IPS-18c (cell line): ENCODE results near the gene C20orf141.

Experiments used
- H3K4me3 ChIP-seq: 2 replicates; pipeline ENCODE4 v1.7.0; 2013; ENCODE audit warnings: low read depth, mild to moderate bottlenecking, low read length, moderate library complexity; ENCODE audit not compliant: insufficient read depth
- H3K9me3 ChIP-seq: one replicate; pipeline ENCODE4 v1.6.1; 2013; ENCODE audit warnings: mild to moderate bottlenecking, low read length, moderate library complexity; ENCODE audit not compliant: control insufficient read depth, insufficient read depth

C20orf141 gene

GRCh38 chr20:2836035-2836434 is 21.2 kb downstream of the C20orf141 start:
- no peaks in the 10 kb centered on the region for H3K9me3 ChIP-seq
- H3K4me3 ChIP-seq, result no peak overlapping the region

- Histone ChIP-seq H3K9me3 (no peaks in the 10 kb centered on the region), H3K4me3 (no peak overlapping the region)
Measured at GRCh38 chr20:2837221-2837960, 22.6 kb downstream of the C20orf141 start.

- no peaks in the 10 kb centered on the region for H3K9me3 ChIP-seq
- H3K4me3 ChIP-seq, result no peak overlapping the region
Measured at GRCh38 chr20:2838170-2838797, 23.5 kb downstream of the C20orf141 start.

- Histone ChIP-seq H3K9me3 (no peaks in the 10 kb centered on the region), H3K4me3 (no peak overlapping the region)
Measured at GRCh38 chr20:2838847-2839671, 24.3 kb downstream of the C20orf141 start.

GRCh38 chr20:2839732-2840137 is 24.9 kb downstream of the C20orf141 start:
- Histone ChIP-seq H3K9me3 (no peaks in the 10 kb centered on the region), H3K4me3 (peak overlapping the region; percentile 66)

GRCh38 chr20:2840138-2840966 is 25.6 kb downstream of the C20orf141 start, which contains the start of the genes PCED1A and VPS16:
Gene PCED1A (minus strand): TSS chr20:2840655. CDS start chr20:2839912, 743 bp downstream.
Gene VPS16 (plus strand): TSS chr20:2840745. CDS start chr20:2840775, 30 bp downstream.
- H3K9me3 ChIP-seq, result no peaks in the 10 kb centered on the region

GRCh38 chr20:2840967-2841531 is 26.3 kb downstream of the C20orf141 start:
- H3K4me3 ChIP-seq, result peak overlapping the region; percentile 66
- no peaks in the 10 kb centered on the region for H3K9me3 ChIP-seq

More at GRCh38 chr20:2840138-2840966, 25.6 kb downstream of the C20orf141 start, which contains the start of the genes PCED1A and VPS16:
- peak within 1 kb of the TSS; percentile 66 for H3K4me3 ChIP-seq

- Histone ChIP-seq H3K9me3 (no peaks in the 10 kb centered on the region), H3K4me3 (no peak overlapping the region)
Measured at GRCh38 chr20:2845607-2846006, 30.8 kb downstream of the C20orf141 start.

GRCh38 chr20:2846698-2847097 is 31.9 kb downstream of the C20orf141 start:
- Histone ChIP-seq H3K4me3 (no peak overlapping the region), H3K9me3 (no peaks in the 10 kb centered on the region)

- Histone ChIP-seq H3K9me3 (no peaks in the 10 kb centered on the region), H3K4me3 (no peak overlapping the region)
Measured at GRCh38 chr20:2847802-2848201, 33.0 kb downstream of the C20orf141 start.

- H3K4me3 ChIP-seq, result no peak overlapping the region
Measured at GRCh38 chr20:2849529-2849928, 34.7 kb downstream of the C20orf141 start.

GRCh38 chr20:2851086-2851485 is 36.3 kb downstream of the C20orf141 start:
- Histone ChIP-seq H3K9me3 (no peaks in the 10 kb centered on the region), H3K4me3 (no peak overlapping the region)

More at GRCh38 chr20:2849529-2849928, 34.7 kb downstream of the C20orf141 start:
- H3K9me3 ChIP-seq, result no peaks in the 10 kb centered on the region

GRCh38 chr20:2858591-2858990 is 43.8 kb downstream of the C20orf141 start:
- Histone ChIP-seq H3K9me3 (no peaks in the 10 kb centered on the region), H3K4me3 (no peak overlapping the region)

GRCh38 chr20:2859330-2860121 is 44.7 kb downstream of the C20orf141 start:
- Histone ChIP-seq H3K4me3 (no peak overlapping the region), H3K9me3 (no peaks in the 10 kb centered on the region)

GRCh38 chr20:2864626-2865025 is 49.8 kb downstream of the C20orf141 start:
- Histone ChIP-seq H3K4me3 (no peak overlapping the region), H3K9me3 (no peaks in the 10 kb centered on the region)

- H3K9me3 ChIP-seq, result no peaks in the 10 kb centered on the region
- no peak overlapping the region for H3K4me3 ChIP-seq
Measured at GRCh38 chr20:2865101-2865500, 50.3 kb downstream of the C20orf141 start.
